Astrocyte (in vitro differentiated cells and primary cell): Measurements from ENCODE around the gene B9D1.

Source experiments
- CTCF ChIP-seq: IDR thresholded peaks from 2 replicates; pipeline ENCODE4 v1.5.1; 2011; ENCODE audit warnings: low read depth, mild to moderate bottlenecking, inconsistent platforms, low read length, moderate library complexity; ENCODE audit not compliant: insufficient read depth
- EZH2 ChIP-seq: IDR thresholded peaks from 2 replicates; pipeline ENCODE4 v1.6.1; 2012; ENCODE audit warnings: mild to moderate bottlenecking, low read length, inconsistent platforms; ENCODE audit not compliant: insufficient read depth

- TF ChIP-seq EZH2 (no peak), CTCF (no peak)
These were observed 17.5 kb downstream of the B9D1 start for GRCh38 chr17:19345067-19345460.
